Skeletal muscle satellite cell (primary cell): Measurements from ENCODE around the gene MYO3B.

Experiments
- H3K27me3 ChIP-seq: 2 replicates; pipeline ENCODE4 v1.7.0; 2013; ENCODE audit warnings: low read length; ENCODE audit not compliant: control insufficient read depth, insufficient read depth
- H3K36me3 ChIP-seq: 2 replicates; pipeline ENCODE4 v1.7.0; 2013; ENCODE audit warnings: mild to moderate bottlenecking, control low read depth, low read length; ENCODE audit not compliant: insufficient read depth
- H3K4me1 ChIP-seq: 2 replicates; pipeline ENCODE4 v1.7.0; 2013; ENCODE audit warnings: low read length; ENCODE audit not compliant: control insufficient read depth, insufficient read depth
- H3K4me2 ChIP-seq: 2 replicates; pipeline ENCODE4 v1.7.0; 2013; ENCODE audit warnings: mild to moderate bottlenecking, low read length
- H3K4me3 ChIP-seq: 2 replicates; pipeline ENCODE4 v1.7.0; 2013; ENCODE audit warnings: low read length
- H3K9ac ChIP-seq: 2 replicates; pipeline ENCODE4 v1.7.0; 2013; ENCODE audit warnings: mild to moderate bottlenecking, low read depth, low read length, moderate library complexity
- H3K9me3 ChIP-seq: replicated peaks from 2 replicates; pipeline ENCODE4 v1.7.0; 2013; ENCODE audit warnings: mild to moderate bottlenecking, control low read depth, low read length

MYO3B gene

GRCh38 chr2:170576296-170576695 is 398.3 kb downstream of the MYO3B start:
- H3K9me3 ChIP-seq: no peaks in the 10 kb centered on the region
- H3K4me1 ChIP-seq: no peaks in the 10 kb centered on the region
- H3K36me3 ChIP-seq: no peaks in the 10 kb centered on the region
- H3K9ac ChIP-seq: no peak overlapping the region
- H3K4me2 ChIP-seq: no peak overlapping the region
- no peak overlapping the region for H3K4me3 ChIP-seq
- H3K27me3 ChIP-seq: no peaks in the 10 kb centered on the region

- no peaks in the 10 kb centered on the region for H3K4me1 ChIP-seq
- H3K27me3 ChIP-seq: no peaks in the 10 kb centered on the region
- H3K9ac ChIP-seq: no peak overlapping the region
Measured at GRCh38 chr2:170577356-170577755, 399.4 kb downstream of the MYO3B start.

DNA sequence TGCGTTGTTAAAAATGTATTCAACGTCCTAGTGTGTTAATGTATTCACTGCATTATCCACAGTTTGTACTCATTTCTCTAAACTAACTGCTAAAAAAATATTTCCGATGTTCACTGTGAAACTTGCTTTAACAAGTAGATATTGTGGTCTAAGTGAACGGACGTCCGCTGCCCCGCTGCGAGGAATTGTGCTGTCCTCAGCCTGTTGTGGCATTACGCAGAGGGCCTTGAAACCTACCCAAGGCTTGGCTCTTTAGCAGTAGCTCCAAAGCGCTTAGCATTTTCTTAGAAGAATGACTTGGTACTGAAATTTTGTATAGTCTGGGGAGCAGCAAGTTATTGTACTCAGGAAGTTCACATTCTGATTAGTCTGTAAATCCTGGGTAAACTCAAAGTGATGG is 400.7 kb downstream of the MYO3B start:
- Histone ChIP-seq H3K4me3 (no peak overlapping the region), H3K9ac (no peak overlapping the region), H3K27me3 (no peaks in the 10 kb centered on the region), H3K4me1 (no peaks in the 10 kb centered on the region), H3K9me3 (no peaks in the 10 kb centered on the region), H3K36me3 (no peaks in the 10 kb centered on the region), H3K4me2 (no peak overlapping the region)

More at GRCh38 chr2:170577356-170577755, 399.4 kb downstream of the MYO3B start:
- Histone ChIP-seq H3K4me2 (no peak overlapping the region), H3K36me3 (no peaks in the 10 kb centered on the region), H3K4me3 (no peak overlapping the region), H3K9me3 (no peaks in the 10 kb centered on the region)

- Histone ChIP-seq H3K4me2 (no peak overlapping the region), H3K4me3 (no peak overlapping the region), H3K9ac (no peak overlapping the region), H3K9me3 (no peaks in the 10 kb centered on the region), H3K4me1 (no peaks in the 10 kb centered on the region), H3K27me3 (no peaks in the 10 kb centered on the region), H3K36me3 (no peaks in the 10 kb centered on the region)
Measured at GRCh38 chr2:170579511-170579910, 401.6 kb downstream of the MYO3B start.

- no peaks in the 10 kb centered on the region for H3K36me3 ChIP-seq
- no peaks in the 10 kb centered on the region for H3K9me3 ChIP-seq
- H3K4me2 ChIP-seq: no peak overlapping the region
- no peak overlapping the region for H3K4me3 ChIP-seq
- H3K27me3 ChIP-seq: no peaks in the 10 kb centered on the region
- no peaks in the 10 kb centered on the region for H3K4me1 ChIP-seq
- H3K9ac ChIP-seq: no peak overlapping the region
Measured at GRCh38 chr2:170582313-170582712, 404.4 kb downstream of the MYO3B start.

GRCh38 chr2:170582751-170583463 is 405.0 kb downstream of the MYO3B start:
- Histone ChIP-seq H3K9me3 (no peaks in the 10 kb centered on the region), H3K4me3 (no peak overlapping the region), H3K36me3 (no peaks in the 10 kb centered on the region), H3K4me2 (no peak overlapping the region), H3K27me3 (no peaks in the 10 kb centered on the region), H3K9ac (no peak overlapping the region), H3K4me1 (no peaks in the 10 kb centered on the region)

- Histone ChIP-seq H3K9me3 (no peaks in the 10 kb centered on the region), H3K9ac (no peak overlapping the region), H3K36me3 (no peaks in the 10 kb centered on the region), H3K4me1 (no peaks in the 10 kb centered on the region), H3K4me3 (no peak overlapping the region), H3K27me3 (no peaks in the 10 kb centered on the region), H3K4me2 (no peak overlapping the region)
Measured at GRCh38 chr2:170585067-170585466, 407.1 kb downstream of the MYO3B start.

DNA sequence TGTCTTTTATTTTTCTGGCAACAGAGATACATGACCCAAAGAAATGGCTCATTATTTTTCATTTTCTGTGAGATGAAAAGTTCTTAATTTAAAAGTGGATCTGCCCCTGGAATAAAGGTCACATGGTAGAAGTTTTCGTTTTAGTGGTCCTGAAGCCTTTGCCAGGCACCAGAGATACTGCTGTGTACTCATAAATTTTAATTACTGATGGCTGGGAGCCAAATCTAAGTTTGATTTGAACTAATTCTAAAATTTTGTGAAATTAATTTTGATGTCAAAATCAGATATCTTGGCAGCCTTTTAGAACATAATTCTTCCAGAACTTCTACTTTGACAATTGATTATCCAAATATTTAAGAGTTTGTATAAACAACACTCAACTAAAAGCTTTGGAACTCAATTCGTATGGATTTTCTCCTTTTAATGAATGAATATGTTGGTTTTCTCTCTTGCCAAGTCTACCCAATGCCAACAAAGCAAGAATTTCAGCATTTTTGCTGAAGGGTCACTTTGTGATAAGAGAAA is 408.7 kb downstream of the MYO3B start:
- Histone ChIP-seq H3K4me1 (no peaks in the 10 kb centered on the region), H3K4me2 (no peak overlapping the region), H3K9ac (no peak overlapping the region), H3K4me3 (no peak overlapping the region), H3K27me3 (no peaks in the 10 kb centered on the region), H3K9me3 (no peaks in the 10 kb centered on the region), H3K36me3 (no peaks in the 10 kb centered on the region)

DNA sequence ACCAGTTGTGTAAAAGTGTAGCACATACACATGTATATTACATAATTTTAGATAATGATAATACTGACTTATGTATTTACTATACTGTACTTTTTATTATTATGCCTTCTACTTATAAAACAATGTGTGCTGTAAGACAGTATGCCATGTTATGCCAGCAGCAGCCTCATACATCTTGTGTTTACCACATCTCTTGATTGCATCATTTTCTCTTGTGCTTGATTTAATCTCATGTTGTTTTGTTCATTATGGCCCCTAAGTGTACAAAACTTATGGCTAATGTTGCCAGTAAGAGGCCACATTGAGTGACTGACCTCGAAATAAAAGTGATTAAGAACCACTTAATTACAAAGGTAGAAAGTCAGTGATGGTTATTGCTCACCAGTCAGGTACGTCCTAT is 409.2 kb downstream of the MYO3B start:
- no peak overlapping the region for H3K9ac ChIP-seq
- H3K4me2 ChIP-seq: no peak overlapping the region
- H3K9me3 ChIP-seq: no peaks in the 10 kb centered on the region
- no peaks in the 10 kb centered on the region for H3K36me3 ChIP-seq
- H3K27me3 ChIP-seq: no peaks in the 10 kb centered on the region
- no peak overlapping the region for H3K4me3 ChIP-seq
- H3K4me1 ChIP-seq: no peaks in the 10 kb centered on the region

- Histone ChIP-seq H3K9me3 (no peaks in the 10 kb centered on the region), H3K9ac (no peak overlapping the region), H3K36me3 (no peaks in the 10 kb centered on the region), H3K27me3 (no peaks in the 10 kb centered on the region), H3K4me3 (no peak overlapping the region), H3K4me1 (no peaks in the 10 kb centered on the region), H3K4me2 (no peak overlapping the region)
Measured at GRCh38 chr2:170587922-170588321, 410.0 kb downstream of the MYO3B start.

DNA sequence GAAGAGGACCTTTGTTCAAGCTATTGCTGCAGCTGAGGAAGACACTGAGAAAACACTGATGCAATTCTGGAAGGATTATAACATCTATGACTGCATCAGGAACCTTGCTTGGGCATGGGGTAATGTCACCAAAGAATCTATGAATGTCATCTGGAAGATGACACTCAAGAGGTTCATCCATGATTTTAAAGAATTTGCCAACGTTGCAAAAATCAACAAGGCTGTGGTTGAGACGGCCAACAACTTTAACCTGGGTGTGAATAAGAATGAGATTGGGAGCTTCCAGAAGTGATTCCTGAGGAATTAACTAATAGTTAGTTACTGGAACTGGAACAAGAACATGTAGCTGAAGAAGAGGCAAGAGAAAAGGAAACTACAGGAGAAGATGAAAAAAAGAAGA is 410.8 kb downstream of the MYO3B start:
- no peak overlapping the region for H3K4me3 ChIP-seq
- H3K4me1 ChIP-seq: no peaks in the 10 kb centered on the region
- no peaks in the 10 kb centered on the region for H3K27me3 ChIP-seq
- no peak overlapping the region for H3K9ac ChIP-seq
- no peak overlapping the region for H3K4me2 ChIP-seq
- no peaks in the 10 kb centered on the region for H3K36me3 ChIP-seq
- H3K9me3 ChIP-seq: no peaks in the 10 kb centered on the region

DNA sequence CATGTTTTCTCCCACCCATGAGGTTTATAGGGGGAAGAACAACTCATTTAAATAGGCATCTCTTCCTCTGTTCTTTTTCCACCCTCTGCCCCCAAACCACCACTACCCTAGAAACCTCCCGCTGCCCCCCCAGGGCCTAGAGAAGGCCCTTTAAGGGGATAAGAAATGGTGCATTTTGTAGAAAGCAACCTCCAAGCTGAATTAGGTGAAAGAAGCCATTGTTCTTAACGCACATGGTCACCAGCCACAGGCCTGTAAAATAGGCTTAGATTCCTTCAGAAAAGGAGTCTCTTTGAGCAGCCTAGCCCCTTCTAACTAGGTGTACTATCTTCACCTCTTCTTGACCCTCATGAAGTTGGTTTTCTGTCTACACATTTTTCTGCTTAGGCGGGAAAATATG is 418.6 kb downstream of the MYO3B start:
- no peaks in the 10 kb centered on the region for H3K27me3 ChIP-seq
- no peaks in the 10 kb centered on the region for H3K36me3 ChIP-seq
- no peaks in the 10 kb centered on the region for H3K9me3 ChIP-seq
- H3K4me1 ChIP-seq: no peaks in the 10 kb centered on the region
- H3K4me2 ChIP-seq: no peak overlapping the region
- no peak overlapping the region for H3K9ac ChIP-seq
- H3K4me3 ChIP-seq: no peak overlapping the region
